ENCODE results near the gene E4F1. TPM values are rescaled to one million over a fixed set of nuclear protein-coding genes. Genes with fewer than 3 reads are reported as not detected.

E4F1 gene
- total RNA-seq, 2 experiments from 2014 or later, result 31.8 to 33.8 TPM

DNA sequence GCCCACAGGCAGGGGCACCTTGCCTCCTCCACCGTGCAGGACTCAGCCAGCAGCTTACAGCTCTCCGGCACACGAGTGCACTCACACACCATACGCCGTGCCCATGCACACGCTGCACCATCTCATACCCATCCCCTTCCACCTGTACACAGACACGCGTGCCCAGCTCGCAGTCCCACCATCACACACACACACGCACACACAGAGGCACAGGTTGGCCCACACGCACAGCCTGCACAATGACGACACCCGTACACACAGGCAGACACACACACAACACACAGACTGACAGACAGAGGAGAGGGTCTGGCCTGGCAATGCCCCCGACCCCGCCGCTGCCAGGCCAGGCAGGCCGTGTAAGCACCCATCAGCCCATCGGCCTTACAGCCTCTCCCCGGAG is 39.0 kb upstream of the E4F1 start:
- POLR2A ChIA-PET, result no interaction called here

DNA sequence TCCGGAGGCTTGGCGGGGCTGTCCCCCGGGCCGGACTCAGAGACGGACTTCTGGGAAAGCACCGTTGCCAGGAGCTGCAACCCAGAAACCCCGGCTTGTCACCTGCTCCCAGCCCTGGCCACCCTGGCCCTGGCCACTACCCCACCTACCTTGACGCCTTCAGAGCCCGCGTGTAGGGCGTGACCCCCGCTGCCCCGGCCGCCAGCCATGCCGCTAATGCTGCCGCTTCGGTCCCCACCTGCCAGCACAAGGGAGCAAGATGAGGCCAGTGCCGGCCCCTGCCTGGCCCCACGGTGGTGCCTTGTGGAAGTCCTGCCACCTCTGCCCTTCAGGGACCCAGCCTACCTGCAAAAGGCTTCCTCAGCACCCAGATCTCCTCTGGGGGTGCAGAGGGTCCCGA is 38.4 kb upstream of the E4F1 start:
- H3K36me3 Mint-ChIP-seq (ENCODE audit: low read depth), result no peaks in the 10 kb centered on the region
- intact Hi-C loops (cut with DNase I, micrococcal nuclease), result no loop called here
- TF ChIP-seq, protein P1, sequence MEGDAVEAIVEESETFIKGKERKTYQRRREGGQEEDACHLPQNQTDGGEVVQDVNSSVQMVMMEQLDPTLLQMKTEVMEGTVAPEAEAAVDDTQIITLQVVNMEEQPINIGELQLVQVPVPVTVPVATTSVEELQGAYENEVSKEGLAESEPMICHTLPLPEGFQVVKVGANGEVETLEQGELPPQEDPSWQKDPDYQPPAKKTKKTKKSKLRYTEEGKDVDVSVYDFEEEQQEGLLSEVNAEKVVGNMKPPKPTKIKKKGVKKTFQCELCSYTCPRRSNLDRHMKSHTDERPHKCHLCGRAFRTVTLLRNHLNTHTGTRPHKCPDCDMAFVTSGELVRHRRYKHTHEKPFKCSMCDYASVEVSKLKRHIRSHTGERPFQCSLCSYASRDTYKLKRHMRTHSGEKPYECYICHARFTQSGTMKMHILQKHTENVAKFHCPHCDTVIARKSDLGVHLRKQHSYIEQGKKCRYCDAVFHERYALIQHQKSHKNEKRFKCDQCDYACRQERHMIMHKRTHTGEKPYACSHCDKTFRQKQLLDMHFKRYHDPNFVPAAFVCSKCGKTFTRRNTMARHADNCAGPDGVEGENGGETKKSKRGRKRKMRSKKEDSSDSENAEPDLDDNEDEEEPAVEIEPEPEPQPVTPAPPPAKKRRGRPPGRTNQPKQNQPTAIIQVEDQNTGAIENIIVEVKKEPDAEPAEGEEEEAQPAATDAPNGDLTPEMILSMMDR (IDR thresholded peaks at IDR 0.05), result no peak
- DNase-seq, result no peak
- ChIA-PET CTCF (no interaction called here), POLR2A (no interaction called here)
- no peaks in the 10 kb centered on the region for H3K4me1 ChIP-seq (ENCODE audit: insufficient read depth, low read length)
- no peak for ATAC-seq (ENCODE audit: poor library complexity)
- no peaks in the 10 kb centered on the region for H3K27me3 ChIP-seq (ENCODE audit: control insufficient read depth in 1 of 2, insufficient read depth in 2 of 2, low read length in 2 of 2)
- H3K27ac ChIP-seq (ENCODE audit: low read depth in 1 of 2, low read length in 2 of 2), result no peak overlapping the region
- no peaks in the 10 kb centered on the region for H3K9me3 Mint-ChIP-seq
- H3K27me3 Mint-ChIP-seq, result no peaks in the 10 kb centered on the region
- no peaks in the 10 kb centered on the region for H3K36me3 ChIP-seq (ENCODE audit: insufficient read depth, low read length)
- H3K4me3 Mint-ChIP-seq, result no peak overlapping the region
- no peak overlapping the region for H3K4me3 ChIP-seq (ENCODE audit: low read length)
- no peaks in the 10 kb centered on the region for H3K9me3 ChIP-seq (ENCODE audit: control insufficient read depth in 1 of 2, insufficient read depth in 1 of 2, low read length in 2 of 2)
- H3K27ac Mint-ChIP-seq, result no peak overlapping the region
- H3K4me1 Mint-ChIP-seq (ENCODE audit: low read depth), result no peaks in the 10 kb centered on the region

More for the DNA sequence above, 39.0 kb upstream of the E4F1 start:
- DNase-seq (no peak), ATAC-seq (ENCODE audit: poor library complexity) (no peak)
- Histone ChIP-seq H3K27ac (ENCODE audit: low read depth in 1 of 2, low read length in 2 of 2) (no peak overlapping the region), H3K36me3 (ENCODE audit: insufficient read depth, low read length) (no peaks in the 10 kb centered on the region), H3K4me3 (ENCODE audit: low read length) (no peak overlapping the region), H3K4me1 (ENCODE audit: insufficient read depth, low read length) (no peaks in the 10 kb centered on the region), H3K27me3 (ENCODE audit: control insufficient read depth in 1 of 2, insufficient read depth in 2 of 2, low read length in 2 of 2) (no peaks in the 10 kb centered on the region), H3K9me3 (ENCODE audit: control insufficient read depth in 1 of 2, insufficient read depth in 1 of 2, low read length in 2 of 2) (no peaks in the 10 kb centered on the region)
- TF ChIP-seq, protein P1 (IDR thresholded peaks at IDR 0.05), result no peak
- no peaks in the 10 kb centered on the region for H3K9me3 Mint-ChIP-seq
- no peaks in the 10 kb centered on the region for H3K36me3 Mint-ChIP-seq (ENCODE audit: low read depth)
- intact Hi-C loops (cut with DNase I, micrococcal nuclease), result no loop called here
- CTCF ChIA-PET, result no interaction called here
- H3K4me3 Mint-ChIP-seq, result no peak overlapping the region
- H3K27ac Mint-ChIP-seq, result no peak overlapping the region
- H3K27me3 Mint-ChIP-seq, result no peaks in the 10 kb centered on the region
- H3K4me1 Mint-ChIP-seq (ENCODE audit: low read depth), result no peaks in the 10 kb centered on the region

DNA sequence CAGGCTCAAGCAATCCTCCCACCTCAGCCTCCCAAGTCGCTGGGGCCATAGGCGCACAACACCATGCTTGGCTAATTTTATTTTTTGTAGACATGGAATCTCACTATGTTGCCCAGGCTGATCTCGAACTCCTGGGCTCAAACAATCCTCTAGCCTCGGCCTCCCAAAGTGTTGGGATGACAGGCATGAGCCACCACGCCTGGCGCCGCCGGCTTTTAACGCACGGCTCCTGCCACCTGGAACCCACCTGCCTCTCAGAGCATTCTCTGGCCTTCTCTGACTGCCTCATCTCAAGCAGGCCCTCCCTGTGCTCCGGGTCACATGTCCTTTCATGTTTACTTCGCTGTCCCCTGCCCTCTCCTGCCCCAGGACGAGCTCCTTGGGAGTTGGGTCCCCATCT is 37.3 kb upstream of the E4F1 start:
- Histone ChIP-seq H3K9me3 (ENCODE audit: control insufficient read depth in 1 of 2, insufficient read depth in 1 of 2, low read length in 2 of 2) (no peaks in the 10 kb centered on the region), H3K4me1 (ENCODE audit: insufficient read depth, low read length) (no peaks in the 10 kb centered on the region), H3K36me3 (ENCODE audit: insufficient read depth, low read length) (no peaks in the 10 kb centered on the region), H3K4me3 (ENCODE audit: low read length) (no peak overlapping the region), H3K27me3 (ENCODE audit: control insufficient read depth in 1 of 2, insufficient read depth in 2 of 2, low read length in 2 of 2) (no peaks in the 10 kb centered on the region), H3K27ac (ENCODE audit: low read depth in 1 of 2, low read length in 2 of 2) (no peak overlapping the region)
- Mint-ChIP-seq H3K36me3 (ENCODE audit: low read depth) (no peaks in the 10 kb centered on the region), H3K9me3 (no peaks in the 10 kb centered on the region), H3K27me3 (no peaks in the 10 kb centered on the region), H3K4me1 (ENCODE audit: low read depth) (no peaks in the 10 kb centered on the region), H3K4me3 (no peak overlapping the region), H3K27ac (no peak overlapping the region)
- no peak for ATAC-seq (ENCODE audit: poor library complexity)
- POLR2A ChIA-PET, result no interaction called here
- CTCF ChIA-PET, result no interaction called here
- TF ChIP-seq, protein P1 (IDR thresholded peaks at IDR 0.05), result no peak
- intact Hi-C loops (cut with DNase I, micrococcal nuclease), result no loop called here
- no peak for DNase-seq
